Osteoblast (primary cell): Measurements from ENCODE around the gene GALNS. TPM values are rescaled to one million over a fixed set of nuclear protein-coding genes. Genes with fewer than 3 reads are reported as not detected.

Experiments
- DNase-seq: peaks from one replicate; pipeline ENCODE4 v3.0.0; 2011; ENCODE audit warnings: low spot score, mixed read lengths; ENCODE audit not compliant: insufficient read length; ENCODE audit errors: missing footprints
- H2AFZ ChIP-seq: 2 replicates; pipeline ENCODE4 v1.6.0; 2011; ENCODE audit warnings: mild to moderate bottlenecking, low read length
- H3K27ac ChIP-seq: 2 replicates; pipeline ENCODE4 v1.5.1; 2011; ENCODE audit warnings: mild to moderate bottlenecking, low read depth, low read length, moderate library complexity
- H3K27me3 ChIP-seq: 2 replicates; pipeline ENCODE4 v1.6.0; 2012; ENCODE audit warnings: mild to moderate bottlenecking, control low read depth, inconsistent platforms, low read length, moderate library complexity; ENCODE audit not compliant: insufficient read depth
- H3K36me3 ChIP-seq: 2 replicates; pipeline ENCODE4 v1.5.1; 2011; ENCODE audit warnings: mild to moderate bottlenecking, low read length, control low read depth, moderate library complexity; ENCODE audit not compliant: insufficient read depth
- H3K4me1 ChIP-seq: 2 replicates; pipeline ENCODE4 v1.5.1; 2011; ENCODE audit warnings: mild to moderate bottlenecking, low read length, control low read depth, moderate library complexity; ENCODE audit not compliant: insufficient read depth
- H3K4me2 ChIP-seq: 2 replicates; pipeline ENCODE4 v1.6.0; 2011; ENCODE audit warnings: mild to moderate bottlenecking, low read length; ENCODE audit not compliant: insufficient read depth
- H3K4me3 ChIP-seq: fragments of 200-600 bp; sonication (generic); 3 replicates; pipeline ENCODE4 v1.5.1; 2012; ENCODE audit warnings: mild to moderate bottlenecking, low read length, inconsistent platforms; ENCODE audit not compliant: insufficient read depth
- H3K79me2 ChIP-seq: 2 replicates; pipeline ENCODE4 v1.6.0; 2012; ENCODE audit warnings: mild to moderate bottlenecking, low read length, control low read depth, inconsistent platforms; ENCODE audit not compliant: insufficient read depth
- H3K9me3 ChIP-seq: 2 replicates; pipeline ENCODE4 v1.5.1; 2011; ENCODE audit warnings: low read depth, low read length, control low read depth
- H4K20me1 ChIP-seq: 2 replicates; pipeline ENCODE4 v1.6.0; 2012; ENCODE audit warnings: mild to moderate bottlenecking, low read length, control low read depth; ENCODE audit not compliant: insufficient read depth
- total RNA-seq: library from RNA; depleted of rRNA; stranded (reverse); fragments of >200 nt; gene quantifications from 2 replicates; pipeline ENCODE4 v1.2.3, GENCODE V29; 2012
- TF ChIP-seq, protein P1 (sequence below): IDR thresholded peaks from 2 replicates; pipeline ENCODE4 v1.5.1; 2011; ENCODE audit warnings: mild to moderate bottlenecking, low read depth, low read length, moderate library complexity; ENCODE audit errors: extremely low read depth

GALNS gene
- total RNA-seq, 1 donor = 48.1 TPM

DNA sequence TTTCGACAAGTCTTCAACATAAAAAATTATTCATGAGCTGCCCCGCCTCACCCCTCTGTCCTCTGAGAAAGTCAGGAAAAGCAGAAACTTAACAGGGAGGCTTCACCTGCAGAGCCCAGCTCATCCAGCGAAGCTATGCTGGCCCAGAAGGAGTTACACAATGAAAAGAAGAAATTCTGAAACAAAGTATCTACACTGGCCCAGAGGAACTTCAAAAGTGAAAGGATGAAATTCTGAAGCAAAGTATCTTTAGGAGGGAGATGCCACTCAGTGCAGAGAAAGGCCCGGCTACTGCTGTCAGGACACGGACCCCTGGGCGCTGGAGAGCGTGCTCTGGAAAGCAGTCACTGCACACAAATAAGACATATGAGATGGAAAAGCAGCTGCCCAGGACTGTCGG is 1.6 kb downstream of the GALNS start:
- TF ChIP-seq, protein P1, sequence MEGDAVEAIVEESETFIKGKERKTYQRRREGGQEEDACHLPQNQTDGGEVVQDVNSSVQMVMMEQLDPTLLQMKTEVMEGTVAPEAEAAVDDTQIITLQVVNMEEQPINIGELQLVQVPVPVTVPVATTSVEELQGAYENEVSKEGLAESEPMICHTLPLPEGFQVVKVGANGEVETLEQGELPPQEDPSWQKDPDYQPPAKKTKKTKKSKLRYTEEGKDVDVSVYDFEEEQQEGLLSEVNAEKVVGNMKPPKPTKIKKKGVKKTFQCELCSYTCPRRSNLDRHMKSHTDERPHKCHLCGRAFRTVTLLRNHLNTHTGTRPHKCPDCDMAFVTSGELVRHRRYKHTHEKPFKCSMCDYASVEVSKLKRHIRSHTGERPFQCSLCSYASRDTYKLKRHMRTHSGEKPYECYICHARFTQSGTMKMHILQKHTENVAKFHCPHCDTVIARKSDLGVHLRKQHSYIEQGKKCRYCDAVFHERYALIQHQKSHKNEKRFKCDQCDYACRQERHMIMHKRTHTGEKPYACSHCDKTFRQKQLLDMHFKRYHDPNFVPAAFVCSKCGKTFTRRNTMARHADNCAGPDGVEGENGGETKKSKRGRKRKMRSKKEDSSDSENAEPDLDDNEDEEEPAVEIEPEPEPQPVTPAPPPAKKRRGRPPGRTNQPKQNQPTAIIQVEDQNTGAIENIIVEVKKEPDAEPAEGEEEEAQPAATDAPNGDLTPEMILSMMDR = no peak
- Histone ChIP-seq H2AFZ (no peak overlapping the region), H3K27me3 (no peaks in the 10 kb centered on the region), H3K36me3 (peaks cover 16% of the 10 kb centered on the region), H3K27ac (no peak overlapping the region), H3K4me3 (no peak overlapping the region), H4K20me1 (peaks cover 16% of the 10 kb centered on the region), H3K4me1 (peaks cover 15% of the 10 kb centered on the region), H3K9me3 (no peaks in the 10 kb centered on the region), H3K79me2 (peaks cover 25% of the 10 kb centered on the region), H3K4me2 (no peak overlapping the region)
- no peak for DNase-seq

DNA sequence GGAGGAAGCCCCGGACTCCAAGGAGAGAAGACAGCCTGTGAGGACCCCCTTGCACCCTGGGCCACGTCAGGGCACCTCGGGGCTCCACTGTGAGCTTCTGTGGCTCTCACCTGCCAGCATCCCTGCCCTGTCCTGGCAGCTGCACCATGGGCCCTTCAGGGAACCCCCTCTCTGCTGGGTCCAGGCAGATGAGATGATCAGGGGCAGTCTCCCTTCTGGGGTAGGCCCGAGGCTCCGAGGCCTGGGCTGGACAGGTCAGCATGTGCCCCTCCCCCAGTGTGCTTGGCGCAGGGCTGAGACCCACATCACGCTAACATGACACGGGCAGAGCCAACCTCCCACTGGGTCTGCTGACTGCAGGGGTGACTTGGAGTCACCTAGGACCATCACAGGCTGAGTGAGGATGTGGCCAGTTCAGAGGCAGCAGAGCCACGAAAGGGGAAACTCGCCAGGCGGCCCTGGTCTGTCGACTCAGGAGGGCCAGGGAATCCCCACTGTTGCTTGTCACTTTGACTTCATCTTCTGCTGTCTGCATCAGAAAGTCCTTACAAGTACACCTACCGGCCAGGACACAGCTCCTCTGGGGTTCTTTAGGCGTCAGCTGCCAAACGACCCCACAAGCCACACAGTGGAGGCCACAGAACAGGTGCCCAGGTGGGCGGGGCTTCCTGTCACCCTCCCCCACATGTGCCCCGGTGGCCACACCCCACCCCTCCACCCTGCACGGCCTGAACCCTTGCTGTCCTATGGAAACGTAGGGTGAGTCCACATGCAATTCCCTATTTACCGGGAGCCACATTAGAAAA is 2.2 kb downstream of the GALNS start:
- H3K9me3 ChIP-seq = no peaks in the 10 kb centered on the region
- H3K36me3 ChIP-seq = peaks cover 9% of the 10 kb centered on the region
- TF ChIP-seq, protein P1 = no peak
- no peaks in the 10 kb centered on the region for H3K27me3 ChIP-seq
- peaks cover 18% of the 10 kb centered on the region for H4K20me1 ChIP-seq
- no peak overlapping the region for H2AFZ ChIP-seq
- no peak overlapping the region for H3K27ac ChIP-seq
- no peak overlapping the region for H3K4me3 ChIP-seq
- peaks cover 15% of the 10 kb centered on the region for H3K4me1 ChIP-seq
- H3K79me2 ChIP-seq = peaks cover 23% of the 10 kb centered on the region
- no peak overlapping the region for H3K4me2 ChIP-seq
- no peak for DNase-seq

- Histone ChIP-seq H3K79me2 (peaks cover 22% of the 10 kb centered on the region), H3K4me1 (peaks cover 15% of the 10 kb centered on the region), H3K27me3 (no peaks in the 10 kb centered on the region), H3K4me3 (no peak overlapping the region), H2AFZ (no peak overlapping the region), H4K20me1 (peaks cover 16% of the 10 kb centered on the region), H3K9me3 (no peaks in the 10 kb centered on the region), H3K36me3 (peaks cover 3% of the 10 kb centered on the region), H3K27ac (no peak overlapping the region), H3K4me2 (no peak overlapping the region)
- TF ChIP-seq, protein P1 = no peak
- no peak for DNase-seq
These were observed 3.3 kb downstream of the GALNS start for GRCh38 chr16:88853325-88853941.

- no peak overlapping the region for H2AFZ ChIP-seq
- DNase-seq = no peak
- H3K4me2 ChIP-seq = no peak overlapping the region
- H3K4me1 ChIP-seq = peaks cover 7% of the 10 kb centered on the region
- no peaks in the 10 kb centered on the region for H3K27me3 ChIP-seq
- TF ChIP-seq, protein P1 = no peak
- peaks cover 8% of the 10 kb centered on the region for H3K79me2 ChIP-seq
- peaks cover 16% of the 10 kb centered on the region for H4K20me1 ChIP-seq
- peaks cover 3% of the 10 kb centered on the region for H3K36me3 ChIP-seq
- H3K9me3 ChIP-seq = no peaks in the 10 kb centered on the region
- no peak overlapping the region for H3K4me3 ChIP-seq
- H3K27ac ChIP-seq = no peak overlapping the region
These were observed 5.1 kb downstream of the GALNS start for GRCh38 chr16:88851616-88852015.
